Adrenal gland (tissue), 12 donors: ENCODE results near the gene MITF. TPM values are rescaled to one million over a fixed set of nuclear protein-coding genes. Genes with fewer than 3 reads are reported as not detected.

ENCODE experiments used
- DNase-seq, 7 donors: peaks; one replicate each; pipeline ENCODE4 v3.0.0-alpha.2; 2019 to 2020
- H3K27ac ChIP-seq, 5 donors: fragments of 200-600 bp; sonication (generic) in 4 of 5; 1 replicate in 3 of 5; 2 replicates in 2 of 5; pipeline versions ENCODE4 v1.5.1 to v1.8.0; 2016 to 2020; ENCODE audit warnings: mild to moderate bottlenecking in 1 of 5
- H3K27me3 ChIP-seq: fragments of 200-600 bp; 2 replicates; pipeline ENCODE4 v1.8.0; 2021
- H3K36me3 ChIP-seq, 2 donors: fragments of 200-600 bp; replicated peaks in 1 of 2; 1 replicate in 1 of 2; 2 replicates in 1 of 2; pipeline versions ENCODE4 v1.5.1 to v1.8.0; 2018 to 2022
- H3K4me1 ChIP-seq, 2 donors: fragments of 200-600 bp; replicated peaks in 1 of 2; 1 replicate in 1 of 2; 2 replicates in 1 of 2; pipeline versions ENCODE4 v1.5.1 to v1.8.0; 2018 to 2021
- H3K4me3 ChIP-seq, 4 donors: fragments of 200-600 bp; sonication (generic) in 3 of 4; one replicate each; pipeline ENCODE4 v1.5.1; 2016 to 2018
- H3K9me3 ChIP-seq, 3 donors: fragments of 200-600 bp; sonication (generic) in 1 of 3; replicated peaks in 1 of 3; 1 replicate in 2 of 3; 2 replicates in 1 of 3; pipeline versions ENCODE4 v1.5.1 to v1.8.0; 2016 to 2021
- CTCF ChIP-seq, 6 experiments: fragments of 450-650 bp in 4 of 6; fragments of 200-600 bp in 2 of 6; sonication (generic) in 1 of 6; IDR thresholded peaks; 1 replicate in 5 of 6; 2 replicates in 1 of 6; pipeline versions ENCODE4 v1.5.1 to v1.8.0; 2016 to 2021; ENCODE audit warnings: antibody characterized with exemption in 6 of 6, mild to moderate bottlenecking in 2 of 6, moderate library complexity in 1 of 6
- POLR2A ChIP-seq, 2 donors: fragments of 450-650 bp; IDR thresholded peaks; one replicate each; pipeline ENCODE4 v1.6.1; 2017; ENCODE audit warnings: antibody characterized with exemption in 2 of 2, mild to moderate bottlenecking in 2 of 2, moderate library complexity in 1 of 2
- WGBS, 4 donors: extraction: QIAGEN DNeasy Blood & Tissue Kit in 2 of 4; methylation state at CpG; one replicate each; pipeline versions ENCODE4 v1.1.5 to v1.1.7; 2013 to 2017; 5-methylcytosine and 5-hydroxymethylcytosine counted together
- intact Hi-C, 2 donors: fragments of 100-400 bp; cut with DNase I; formaldehyde crosslinking; loops; one replicate each; pipeline versions ENCODE4 v1.14.1 to v1.15.0; 2022 to 2023
- polyA plus RNA-seq, 3 donors: library from polyadenylated mRNA; stranded (reverse); fragments of 200-250 nt in 2 of 3; fragments of 350-450 nt in 1 of 3; fragmentation: Illumina TruSeq in 1 of 3; extraction: RNeasy Lipid Tissue Mini Kit (QIAGEN cat#74804) in 1 of 3; gene quantifications; one replicate each; pipeline ENCODE4 v1.2.3, GENCODE V29; 2013 to 2014
- total RNA-seq, 9 donors: library from RNA; depleted of rRNA in 4 of 9; stranded (reverse); fragments of >200 nt in 4 of 9; fragments of 120-200 nt in 1 of 9; fragmentation: NEBNext Ultra II Directional in 1 of 9; extraction: Animal tissue kit (Norgen Biotek cat#: 25700) in 1 of 9; gene quantifications; one replicate each; pipeline versions ENCODE4 v1.1.0 to v1.2.4, GENCODE V29; 2013 to 2023
- donor health status: healthy with polysubstance abuse.
- donor health status: Bipolar disorder and iron deficiency.
- donor health status: DM: yes; HTN: yes; CAD: no.
- donor health status: DM: no; HTN: no; CAD: no.
- donor health status: DM: no; HTN: no; CAD: no.
- donor health status: DM: yes; HTN: yes; CAD: no.

Gene MITF
- total and polyA plus RNA-seq, 12 donors: 2.4 to 23.4 (median 10.6) TPM

GRCh38 chr3:69735893-69736292, 3.4 kb upstream of the MITF start:
- H3K27me3 ChIP-seq: no peaks in the 10 kb centered on the region
- H3K27ac ChIP-seq: no peak overlapping the region
- H3K4me3 ChIP-seq: no peak overlapping the region
- intact Hi-C loops: no loop called here
- 42 to 52% (median 47%) methylated on average over 2 of the region's 2 CpGs for WGBS, 4 donors
- peaks cover 0 to 19% of the 10 kb centered on the region in 2 donors for H3K4me1 ChIP-seq
- no peak for TF ChIP-seq CTCF (IDR thresholded peaks at IDR 0.05)
- DNase-seq: no peak
- no peaks in the 10 kb centered on the region for H3K9me3 ChIP-seq
- H3K36me3 ChIP-seq: no peaks in the 10 kb centered on the region

GRCh38 chr3:69737392-69737791, 1.9 kb upstream of the MITF start:
- 50 to 61% (median 54%) methylated on average over 3 of the region's 3 CpGs for WGBS, 4 donors
- no peaks in the 10 kb centered on the region for H3K27me3 ChIP-seq
- no peak overlapping the region for H3K4me3 ChIP-seq
- intact Hi-C loops: no loop called here
- no peak overlapping the region for H3K27ac ChIP-seq
- DNase-seq: no peak
- no peaks in the 10 kb centered on the region for H3K9me3 ChIP-seq
- peaks cover 0 to 26% of the 10 kb centered on the region in 2 donors for H3K4me1 ChIP-seq
- no peak for TF ChIP-seq POLR2A (IDR thresholded peaks at IDR 0.05)
- no peak for TF ChIP-seq CTCF (IDR thresholded peaks at IDR 0.05)
- no peaks in the 10 kb centered on the region for H3K36me3 ChIP-seq

DNA sequence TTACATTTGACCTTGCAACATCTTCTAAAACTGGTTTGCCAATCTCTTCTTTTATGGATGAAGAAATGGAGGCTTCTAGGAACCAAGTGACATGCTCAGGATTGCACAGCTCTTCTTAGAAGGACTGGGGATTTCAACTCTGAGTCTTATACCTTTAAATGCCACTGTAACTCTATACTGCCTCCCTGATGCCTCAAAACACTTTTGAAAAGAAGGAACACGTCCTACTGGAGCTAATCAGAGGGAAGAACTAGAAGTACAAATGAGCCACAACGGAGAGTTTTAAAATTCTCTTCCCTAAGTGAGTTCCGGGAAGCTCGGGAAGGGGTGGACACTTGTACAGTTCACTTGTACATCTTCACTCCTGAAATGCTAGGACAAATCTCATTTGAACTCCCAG, 949 bp upstream of the MITF start:
- Histone ChIP-seq H3K27ac (peak overlapping the region in 4 of 5 donors; percentile 47 to 82 (median 73)), H3K27me3 (no peaks in the 10 kb centered on the region), H3K4me1 (peaks cover 0 to 26% of the 10 kb centered on the region in 2 donors), H3K36me3 (no peaks in the 10 kb centered on the region), H3K4me3 (peak overlapping the region in 2 of 4 donors; percentile 70 to 87), H3K9me3 (no peaks in the 10 kb centered on the region)
- no peak for DNase-seq
- WGBS, 4 donors: 0 to 1% (median 1%) methylated on average over 4 of the region's 4 CpGs
- intact Hi-C loops: no loop called here
- peak in 1 of 2 donors; percentile 13 for TF ChIP-seq POLR2A (IDR thresholded peaks at IDR 0.05)
- TF ChIP-seq CTCF (IDR thresholded peaks at IDR 0.05): no peak

GRCh38 chr3:69738859-69739203, 433 bp upstream of the MITF start:
- H3K4me1 ChIP-seq: peaks cover 0 to 26% of the 10 kb centered on the region in 2 donors
- 0 to 1% (median 0%) methylated on average over 12 of the region's 12 CpGs for WGBS, 4 donors
- intact Hi-C loops: no loop called here
- peak overlapping the region in 4 of 5 donors; percentile 47 to 82 (median 73) for H3K27ac ChIP-seq
- TF ChIP-seq POLR2A (IDR thresholded peaks at IDR 0.05) (no peak), CTCF (IDR thresholded peaks at IDR 0.05) (no peak)
- H3K9me3 ChIP-seq: no peaks in the 10 kb centered on the region
- no peaks in the 10 kb centered on the region for H3K27me3 ChIP-seq
- H3K4me3 ChIP-seq: peak overlapping the region in 3 of 4 donors; percentile 2 to 87 (median 70)
- no peaks in the 10 kb centered on the region for H3K36me3 ChIP-seq
- peak in 2 of 7 donors; percentile 55 to 58 for DNase-seq
